Hepatocyte (in vitro differentiated cells): Measurements from ENCODE around the gene MAGEF1.

Experiments
- CTCF ChIP-seq: fragments of 200-600 bp; sonication (generic); IDR thresholded peaks from 2 replicates; pipeline ENCODE4 v1.5.1; 2016; ENCODE audit warnings: antibody characterized with exemption, mild to moderate bottlenecking; ENCODE audit not compliant: poor library complexity
- EZH2 ChIP-seq: fragments of 200-600 bp; sonication (generic); IDR thresholded peaks from 2 replicates; pipeline ENCODE4 v1.6.1; 2016; ENCODE audit warnings: antibody characterized with exemption, mild to moderate bottlenecking, borderline replicate concordance
- EZH2phosphoT487 ChIP-seq: fragments of 200-600 bp; sonication (generic); IDR thresholded peaks from one replicate; pipeline ENCODE4 v1.6.1; 2018; ENCODE audit warnings: antibody characterized with exemption, mild to moderate bottlenecking, low read depth, moderate library complexity; ENCODE audit not compliant: unreplicated experiment, severe bottlenecking

DNA sequence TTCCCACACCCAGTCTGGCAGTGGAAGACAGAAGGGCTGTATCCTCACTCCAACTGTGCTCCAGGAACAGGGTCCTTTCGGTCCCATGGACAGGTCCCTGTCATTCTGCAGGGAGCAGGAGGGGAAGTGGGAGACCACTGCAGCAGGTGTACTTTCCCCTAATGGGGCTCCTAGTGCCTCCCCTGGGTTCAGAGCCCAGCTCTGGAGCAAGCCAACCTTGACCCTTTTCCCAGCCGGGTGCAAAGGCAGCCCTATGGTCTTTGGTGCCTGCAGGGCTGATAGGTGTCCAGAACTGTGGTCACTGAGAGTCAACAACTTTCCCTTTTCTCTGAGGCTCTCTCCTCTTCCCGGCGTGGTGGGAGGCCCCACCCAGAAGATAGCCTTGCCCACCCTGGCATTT lies 26.8 kb downstream of the MAGEF1 start:
- TF ChIP-seq CTCF, result no peak
- no peak for TF ChIP-seq EZH2
- no peak for TF ChIP-seq EZH2phosphoT487
